SK-N-SH (cell line): ENCODE measurements around the gene PGLYRP3. TPM values are rescaled to one million over a fixed set of nuclear protein-coding genes. Genes with fewer than 3 reads are reported as not detected.

ENCODE experiments used
- CTCF ChIA-PET: fragments of 300-600, 350-600 bp; formaldehyde crosslinking; extraction: SDS; loops from one replicate; lab custom pipeline; 2021; lab: Yijun Ruan, JAX
- POLR2A ChIA-PET: fragments of 350-600 bp; sonication (Branson Sonifier 250); formaldehyde crosslinking; extraction: SDS; loops from one replicate; lab custom pipeline; 2020; ENCODE audit warnings: antibody characterized with exemption, inconsistent platforms; lab: Yijun Ruan, JAX
- DNase-seq: peaks from one replicate; pipeline ENCODE4 v3.0.0; 2012
- H2AFZ ChIP-seq: fragments of 200-600 bp; sonication (generic); 2 replicates; pipeline ENCODE4 v1.8.1; 2016; ENCODE audit warnings: antibody characterized with exemption, mild to moderate bottlenecking, low read depth
- H3F3A ChIP-seq: fragments of 200-600 bp; sonication (generic); replicated peaks from 2 replicates; pipeline ENCODE3; 2016; ENCODE audit warnings: antibody characterized with exemption, mild to moderate bottlenecking; ENCODE audit not compliant: insufficient read depth
- H3K27ac ChIP-seq, 2 experiments: fragments of 200-500 bp in 1 of 2; fragments of 200-600 bp in 1 of 2; sonication (Bioruptor generic) in 1 of 2; sonication (generic), shearing (Covaris generic) in 1 of 2; 2 replicates each; pipeline versions ENCODE4 v1.5.1 to v1.6.1; 2014 to 2016; ENCODE audit warnings: low read depth in 2 of 2, inconsistent platforms in 1 of 2, low read length in 1 of 2, mild to moderate bottlenecking in 1 of 2, mixed read lengths in 1 of 2
- H3K27me3 ChIP-seq: fragments of 200-600 bp; sonication (generic), shearing (Covaris generic); 2 replicates; pipeline ENCODE4 v1.6.1; 2016; ENCODE audit warnings: mixed run types; ENCODE audit not compliant: insufficient read depth
- H3K36me3 ChIP-seq, 2 experiments: fragments of 200-500 bp in 1 of 2; fragments of 200-600 bp in 1 of 2; sonication (Bioruptor generic) in 1 of 2; sonication (generic) in 1 of 2; replicated peaks in 1 of 2; 2 replicates each; pipeline versions ENCODE3 to v1.5.1; 2014 to 2016; ENCODE audit warnings: low read length in 1 of 2, mild to moderate bottlenecking in 1 of 2; ENCODE audit not compliant: insufficient read depth in 2 of 2, control insufficient read depth in 1 of 2
- H3K4me1 ChIP-seq, 2 experiments: fragments of 200-500 bp in 1 of 2; fragments of 200-600 bp in 1 of 2; sonication (Bioruptor generic) in 1 of 2; sonication (generic), shearing (Covaris generic) in 1 of 2; 2 replicates each; pipeline versions ENCODE4 v1.5.1 to v1.6.1; 2014 to 2016; ENCODE audit warnings: low read depth in 1 of 2, low read length in 1 of 2, mixed run types in 1 of 2; ENCODE audit not compliant: insufficient read depth in 2 of 2, control insufficient read depth in 1 of 2
- H3K4me2 ChIP-seq: fragments of 200-600 bp; sonication (generic), shearing (Covaris generic); 2 replicates; pipeline ENCODE4 v1.6.1; 2017; ENCODE audit warnings: mixed run types
- H3K4me3 ChIP-seq, 2 experiments: fragments of 200-500 bp in 1 of 2; fragments of 200-600 bp in 1 of 2; sonication (Bioruptor generic) in 1 of 2; sonication (generic), shearing (Covaris generic) in 1 of 2; 2 replicates each; pipeline versions ENCODE4 v1.5.1 to v1.8.1; 2014 to 2016; ENCODE audit warnings: low read depth in 2 of 2, inconsistent platforms in 1 of 2, low read length in 1 of 2, mild to moderate bottlenecking in 1 of 2, mixed read lengths in 1 of 2, moderate library complexity in 1 of 2
- H3K79me2 ChIP-seq: fragments of 200-600 bp; sonication (generic); 2 replicates; pipeline ENCODE4 v1.8.1; 2017; ENCODE audit warnings: mild to moderate bottlenecking; ENCODE audit not compliant: insufficient read depth
- H3K9ac ChIP-seq: fragments of 200-600 bp; sonication (generic); 2 replicates; pipeline ENCODE4 v1.6.1; 2017; ENCODE audit warnings: mixed run types
- H3K9me2 ChIP-seq: fragments of 200-600 bp; sonication (generic); 2 replicates; pipeline ENCODE4 v1.6.1; 2017; ENCODE audit warnings: mixed run types
- H3K9me3 ChIP-seq: fragments of 200-600 bp; sonication (generic); 2 replicates; pipeline ENCODE4 v1.6.1; 2017; ENCODE audit warnings: mixed run types, mild to moderate bottlenecking, moderate library complexity
- H4K20me1 ChIP-seq: fragments of 200-600 bp; sonication (generic); 2 replicates; pipeline ENCODE4 v1.6.1; 2017; ENCODE audit warnings: mild to moderate bottlenecking, mixed run types; ENCODE audit not compliant: insufficient read depth
- EP300 ChIP-seq, 2 experiments: IDR thresholded peaks; 2 replicates each; pipeline versions ENCODE4 v1.4.0 to v1.6.1; 2012; ENCODE audit warnings: borderline replicate concordance in 1 of 2, low read depth in 1 of 2, low read length in 1 of 2
- EZH2phosphoT487 ChIP-seq: fragments of 200-600 bp; sonication (generic); IDR thresholded peaks from 2 replicates; pipeline ENCODE4 v1.6.1; 2017; ENCODE audit warnings: low read depth, mixed run types, mild to moderate bottlenecking, antibody characterized with exemption, moderate library complexity, borderline replicate concordance
- FOXM1 ChIP-seq: IDR thresholded peaks from 2 replicates; pipeline ENCODE4 v1.4.0; 2012; ENCODE audit warnings: low read depth, mild to moderate bottlenecking
- GATA2 ChIP-seq: sonication (generic); formaldehyde crosslinking; IDR thresholded peaks from 2 replicates; pipeline ENCODE4 v1.5.0; 2020; ENCODE audit warnings: mild to moderate bottlenecking, missing genetic modification reagents
- JUND ChIP-seq: IDR thresholded peaks from 2 replicates; pipeline ENCODE4 v1.4.0; 2012
- MEF2A ChIP-seq: IDR thresholded peaks from 2 replicates; pipeline ENCODE4 v1.4.0; 2012; ENCODE audit warnings: low read depth, borderline replicate concordance
- NFIC ChIP-seq: IDR thresholded peaks from 2 replicates; pipeline ENCODE4 v1.4.0; 2012; ENCODE audit warnings: borderline replicate concordance
- RAD21 ChIP-seq: IDR thresholded peaks from 2 replicates; pipeline ENCODE4 v1.6.1; 2012; ENCODE audit warnings: mild to moderate bottlenecking, low read length
- RCOR1 ChIP-seq: fragments of 150-350 bp; IDR thresholded peaks from 2 replicates; pipeline ENCODE4 v1.6.1; 2017; ENCODE audit warnings: antibody characterized with exemption, low read length
- RXRA ChIP-seq: IDR thresholded peaks from 2 replicates; pipeline ENCODE4 v1.4.0; 2012; ENCODE audit warnings: low read depth, mild to moderate bottlenecking, borderline replicate concordance
- SIN3A ChIP-seq: IDR thresholded peaks from 2 replicates; pipeline ENCODE4 v1.6.1; 2012; ENCODE audit warnings: low read depth, mild to moderate bottlenecking, low read length, moderate library complexity, borderline replicate concordance
- SMC3 ChIP-seq: IDR thresholded peaks from 2 replicates; pipeline ENCODE4 v1.6.1; 2012; ENCODE audit warnings: low read depth, low read length, improper control_type of control experiment
- TCF12 ChIP-seq: IDR thresholded peaks from 2 replicates; pipeline ENCODE4 v1.4.0; 2012
- WGBS: methylation state at CpG from one replicate; pipeline ENCODE4 v1.1.6; 2017; ENCODE audit warnings: low lambda C conversion rate; 5-methylcytosine and 5-hydroxymethylcytosine counted together
- polyA plus RNA-seq, 3 experiments: library from polyadenylated mRNA; depleted of rRNA; stranded (reverse); fragments of >200 nt; gene quantifications; 2 replicates each; pipeline ENCODE4 v1.2.3, GENCODE V29; 2012
- TF ChIP-seq, protein P1 (sequence below): IDR thresholded peaks from 2 replicates; pipeline ENCODE4 v1.4.0; 2012; ENCODE audit warnings: low read depth, borderline replicate concordance

The PGLYRP3 gene
- polyA plus RNA-seq, 1 of the 3 experiments (the other 2 are of a cell fraction): not detected

DNA sequence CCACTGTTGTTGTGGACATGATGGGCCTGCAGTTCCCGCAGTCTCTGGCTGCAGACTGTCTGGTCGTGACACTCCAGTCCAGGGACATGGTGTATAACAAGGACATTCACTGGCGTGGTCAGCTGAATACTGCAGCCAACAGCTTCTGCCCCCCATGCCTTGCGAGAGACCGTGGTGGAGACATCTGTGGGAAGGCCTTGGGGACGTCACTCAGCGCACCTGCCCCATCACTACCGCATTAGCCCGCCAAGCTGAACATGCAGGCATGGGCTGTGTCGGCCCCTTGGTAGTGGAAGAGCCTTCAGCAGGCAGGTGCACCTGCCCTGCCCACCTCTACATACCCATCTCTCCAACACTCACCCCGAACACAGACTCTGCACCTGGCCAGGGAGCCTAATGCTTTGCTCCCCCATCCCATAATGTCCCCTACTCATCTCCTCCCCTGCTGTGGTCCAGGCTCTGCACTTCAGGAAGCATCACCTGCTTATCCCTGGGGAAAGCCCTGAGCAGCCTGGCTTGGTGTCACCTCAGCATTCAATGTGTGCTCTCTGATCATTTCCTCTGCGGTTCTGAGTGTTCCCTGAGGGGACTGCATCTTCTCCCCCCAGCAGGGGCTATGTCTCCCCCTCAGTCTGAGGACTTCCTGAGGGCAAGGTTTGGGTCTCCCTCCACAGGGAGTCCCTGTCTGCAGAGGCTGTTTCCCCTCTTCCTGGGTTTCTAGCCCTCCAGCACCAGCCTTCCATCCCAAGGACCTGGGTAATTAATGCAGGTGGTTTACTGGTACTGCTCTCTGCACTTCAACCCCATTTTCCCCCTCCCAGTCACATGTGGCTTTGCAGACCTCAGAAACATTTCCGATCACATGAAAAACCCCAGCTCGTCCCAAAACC lies 32.7 kb upstream of the PGLYRP3 start (continued):
- no peak for TF ChIP-seq RXRA

DNA sequence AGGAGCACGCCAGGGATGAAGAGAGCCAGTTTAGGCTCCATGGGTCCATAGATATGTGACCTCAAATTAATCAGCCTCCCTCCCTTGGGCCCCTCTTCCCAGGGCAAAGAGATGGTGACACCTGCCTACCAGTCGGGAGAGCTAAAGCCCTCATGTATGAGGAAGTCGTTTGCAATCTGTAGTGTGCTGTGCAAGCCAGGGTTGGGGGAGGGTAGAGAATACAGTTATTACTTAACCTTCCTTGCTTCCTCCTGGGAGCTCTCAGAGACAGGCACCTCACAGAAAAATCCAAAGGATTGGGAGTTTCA lies 31.9 kb upstream of the PGLYRP3 start:
- Histone ChIP-seq H3K4me1 (no peaks in the 10 kb centered on the region), H4K20me1 (no peaks in the 10 kb centered on the region), H3F3A (no peaks in the 10 kb centered on the region), H3K27ac (no peak overlapping the region)
- TF ChIP-seq JUND (no peak), FOXM1 (no peak), NFIC (no peak), TCF12 (no peak), RCOR1 (no peak), SIN3A (no peak), SMC3 (no peak), EP300 (IDR thresholded peaks at IDR 0.05; ENCODE audit: borderline replicate concordance in 1 of 2, low read depth in 1 of 2, low read length in 1 of 2) (no peak), MEF2A (no peak), RAD21 (no peak), EZH2phosphoT487 (no peak), GATA2 (CRISPR knock-in tag) (no peak)
- TF ChIP-seq, protein P1, sequence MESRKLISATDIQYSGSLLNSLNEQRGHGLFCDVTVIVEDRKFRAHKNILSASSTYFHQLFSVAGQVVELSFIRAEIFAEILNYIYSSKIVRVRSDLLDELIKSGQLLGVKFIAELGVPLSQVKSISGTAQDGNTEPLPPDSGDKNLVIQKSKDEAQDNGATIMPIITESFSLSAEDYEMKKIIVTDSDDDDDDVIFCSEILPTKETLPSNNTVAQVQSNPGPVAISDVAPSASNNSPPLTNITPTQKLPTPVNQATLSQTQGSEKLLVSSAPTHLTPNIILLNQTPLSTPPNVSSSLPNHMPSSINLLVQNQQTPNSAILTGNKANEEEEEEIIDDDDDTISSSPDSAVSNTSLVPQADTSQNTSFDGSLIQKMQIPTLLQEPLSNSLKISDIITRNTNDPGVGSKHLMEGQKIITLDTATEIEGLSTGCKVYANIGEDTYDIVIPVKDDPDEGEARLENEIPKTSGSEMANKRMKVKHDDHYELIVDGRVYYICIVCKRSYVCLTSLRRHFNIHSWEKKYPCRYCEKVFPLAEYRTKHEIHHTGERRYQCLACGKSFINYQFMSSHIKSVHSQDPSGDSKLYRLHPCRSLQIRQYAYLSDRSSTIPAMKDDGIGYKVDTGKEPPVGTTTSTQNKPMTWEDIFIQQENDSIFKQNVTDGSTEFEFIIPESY: no peak
- TF ChIP-seq, all 33 proteins: peak for 0
- Histone ChIP-seq H3K4me2 (no peak overlapping the region), H3K9ac (no peak overlapping the region), H2AFZ (no peak overlapping the region), H3K9me2 (no peaks in the 10 kb centered on the region), H3K4me3 (no peak overlapping the region), H3K36me3 (no peaks in the 10 kb centered on the region), H3K79me2 (no peaks in the 10 kb centered on the region), H3K9me3 (no peaks in the 10 kb centered on the region), H3K27me3 (peaks cover 47% of the 10 kb centered on the region; the same call in 1 of the 2 replicates)
- 0% methylated on average over 3 of the region's 3 CpGs for WGBS
- CTCF ChIA-PET: no interaction called here
- POLR2A ChIA-PET: no interaction called here
- no peak for DNase-seq
